HuH-7 (cell line): ENCODE measurements around the gene CDT1.

Experiments used
- DNase-seq: peaks from one replicate; pipeline ENCODE4 v3.0.0; 2011; ENCODE audit warnings: low spot score

The CDT1 gene

DNA sequence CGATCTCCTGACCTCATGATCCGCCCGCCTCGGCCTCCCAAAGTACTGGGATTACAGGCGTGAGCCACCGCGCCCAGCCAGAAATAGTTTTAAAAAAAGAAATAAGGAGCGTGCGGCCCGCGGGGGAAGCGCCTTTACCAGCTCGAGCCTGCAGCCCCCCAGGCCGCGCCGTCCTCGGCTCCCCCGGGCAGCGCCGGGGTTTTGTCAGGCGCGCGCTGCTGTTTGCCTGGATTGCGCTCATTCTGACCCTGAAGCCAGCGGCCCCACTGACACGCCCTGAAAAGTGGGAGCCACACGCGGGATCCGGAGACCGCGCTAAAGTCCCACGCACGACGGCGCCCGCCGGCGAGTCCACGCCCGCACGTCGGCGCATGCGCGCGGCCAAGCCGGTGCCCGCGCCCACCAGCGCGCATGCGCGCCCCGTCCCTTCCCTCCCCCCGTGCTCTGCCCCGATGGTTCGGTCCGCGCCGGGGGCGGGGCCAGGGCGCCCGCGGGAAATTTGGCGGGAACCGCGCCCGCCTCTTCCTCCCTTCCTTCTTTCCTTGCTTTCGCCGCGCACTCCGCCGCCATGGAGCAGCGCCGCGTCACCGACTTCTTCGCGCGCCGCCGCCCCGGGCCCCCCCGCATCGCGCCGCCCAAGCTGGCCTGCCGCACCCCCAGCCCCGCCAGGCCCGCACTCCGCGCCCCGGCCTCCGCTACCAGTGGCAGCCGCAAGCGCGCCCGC is at the start of gene CDT1:
TSS of gene CDT1 (plus strand) at position 526 of the 724 bp plus-strand sequence. CDS start at position 569, 43 bp downstream.
- DNase-seq, result peak; percentile 100

DNA sequence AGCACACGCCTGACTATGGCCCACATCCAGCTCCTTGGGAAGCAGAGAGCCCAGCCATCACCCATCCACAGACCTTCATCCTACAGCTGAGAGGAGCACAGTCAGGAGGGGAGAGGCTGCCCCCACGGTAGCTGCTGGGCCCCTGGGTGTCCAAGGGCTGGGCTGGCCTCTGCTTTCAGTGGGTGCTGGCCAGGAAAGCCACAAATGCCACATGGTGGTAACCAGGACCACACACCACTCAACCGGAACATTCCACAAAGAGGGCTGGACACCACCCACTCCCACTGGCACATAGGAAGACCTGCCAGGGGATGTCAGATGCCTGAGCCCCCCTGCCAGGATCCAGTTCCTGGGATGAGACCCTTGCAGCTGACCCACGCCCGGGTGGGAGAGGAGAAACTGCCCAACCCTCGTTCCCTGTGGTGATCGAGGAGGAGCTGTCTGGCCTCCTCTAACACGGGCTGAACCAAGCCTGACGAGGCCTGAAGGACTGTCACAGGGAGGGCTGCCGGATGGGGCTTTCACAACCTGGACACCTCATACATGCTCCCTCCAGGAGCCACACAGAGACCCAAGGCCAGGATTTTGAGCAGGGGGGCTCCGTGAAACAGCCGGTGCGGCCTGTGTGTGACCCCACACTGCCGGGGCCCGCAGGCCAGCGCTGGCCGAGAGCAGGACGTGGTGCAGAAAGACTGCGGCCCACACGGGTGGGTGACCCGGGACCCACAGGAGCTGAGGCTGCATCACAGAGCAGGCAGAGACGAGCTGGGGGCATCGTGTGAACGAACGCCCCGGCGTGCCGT is 49.3 kb upstream of the CDT1 start:
- DNase-seq, result no peak

DNA sequence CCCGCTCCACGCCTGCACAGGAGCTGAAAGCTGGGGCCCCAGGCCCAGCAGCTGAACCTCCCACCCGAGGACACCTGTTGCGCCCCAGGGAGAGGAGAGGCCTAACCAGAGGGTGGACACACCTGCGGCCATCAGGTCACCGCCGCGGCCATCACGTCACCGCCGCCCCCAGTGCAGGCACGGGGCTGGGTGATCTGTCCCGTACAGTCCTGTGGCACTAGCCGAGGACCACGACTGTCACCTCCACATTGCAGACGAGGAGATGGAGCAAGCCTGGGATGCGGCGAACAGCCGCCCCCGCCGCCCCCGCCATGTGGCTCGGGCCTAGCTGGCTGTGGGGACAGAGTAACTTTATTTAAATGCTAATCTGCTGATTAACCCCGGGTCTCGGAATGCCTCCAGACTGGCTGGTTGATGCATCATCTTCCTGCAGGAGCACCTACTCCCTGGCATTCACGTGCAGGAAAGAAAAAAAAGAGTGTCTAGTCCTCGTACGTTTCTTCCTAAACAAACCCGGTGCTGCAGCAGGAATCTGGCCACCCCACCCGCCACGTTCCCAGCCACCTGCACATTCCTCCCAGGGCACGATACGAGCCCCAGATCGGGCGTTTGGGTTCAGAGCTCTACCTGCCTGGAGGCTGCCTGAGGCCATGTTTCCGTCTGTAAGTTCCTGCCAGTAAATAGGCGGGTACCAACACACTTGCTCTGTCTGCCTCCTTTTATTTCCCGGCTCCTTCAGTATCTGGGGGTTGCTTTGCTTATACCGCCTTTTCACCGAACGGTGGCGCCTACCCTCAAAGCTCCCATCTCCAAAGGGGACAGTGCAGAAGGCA is 48.5 kb upstream of the CDT1 start:
- peak; percentile 92 for DNase-seq

DNA sequence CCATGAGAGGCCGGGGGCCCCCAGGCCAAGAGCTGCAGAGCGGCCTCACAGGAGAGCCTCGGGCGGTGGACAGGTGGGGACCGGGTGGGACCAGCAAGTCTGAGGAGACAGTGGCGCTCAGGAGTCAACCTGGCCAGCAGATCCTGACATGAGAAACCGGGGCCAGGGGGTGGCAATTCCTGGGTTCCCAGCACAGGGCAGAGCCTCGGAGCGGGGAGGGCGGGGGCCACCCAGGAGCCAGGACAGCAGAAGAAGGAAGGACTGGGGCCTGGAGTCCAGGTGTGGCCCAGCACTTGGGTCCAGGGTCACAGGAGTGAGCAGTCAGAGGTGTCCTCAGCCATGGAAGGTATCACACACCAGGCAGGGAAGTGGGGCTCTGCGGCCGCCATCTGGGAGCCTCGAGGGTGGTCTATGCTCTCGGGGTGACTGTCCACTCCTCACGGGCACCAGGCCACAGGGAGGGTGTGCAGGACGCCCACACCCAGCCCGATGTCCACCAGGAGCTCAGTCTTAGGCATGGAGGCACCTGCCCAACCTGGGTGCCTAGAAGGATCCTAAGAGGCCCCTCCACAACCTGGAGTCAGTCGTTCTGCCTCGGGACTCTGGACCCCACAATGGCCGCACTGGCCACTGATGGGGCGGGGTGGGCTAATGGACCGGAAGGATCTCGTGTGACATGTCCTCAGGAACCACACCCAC is 47.7 kb upstream of the CDT1 start:
- DNase-seq, result no peak

DNA sequence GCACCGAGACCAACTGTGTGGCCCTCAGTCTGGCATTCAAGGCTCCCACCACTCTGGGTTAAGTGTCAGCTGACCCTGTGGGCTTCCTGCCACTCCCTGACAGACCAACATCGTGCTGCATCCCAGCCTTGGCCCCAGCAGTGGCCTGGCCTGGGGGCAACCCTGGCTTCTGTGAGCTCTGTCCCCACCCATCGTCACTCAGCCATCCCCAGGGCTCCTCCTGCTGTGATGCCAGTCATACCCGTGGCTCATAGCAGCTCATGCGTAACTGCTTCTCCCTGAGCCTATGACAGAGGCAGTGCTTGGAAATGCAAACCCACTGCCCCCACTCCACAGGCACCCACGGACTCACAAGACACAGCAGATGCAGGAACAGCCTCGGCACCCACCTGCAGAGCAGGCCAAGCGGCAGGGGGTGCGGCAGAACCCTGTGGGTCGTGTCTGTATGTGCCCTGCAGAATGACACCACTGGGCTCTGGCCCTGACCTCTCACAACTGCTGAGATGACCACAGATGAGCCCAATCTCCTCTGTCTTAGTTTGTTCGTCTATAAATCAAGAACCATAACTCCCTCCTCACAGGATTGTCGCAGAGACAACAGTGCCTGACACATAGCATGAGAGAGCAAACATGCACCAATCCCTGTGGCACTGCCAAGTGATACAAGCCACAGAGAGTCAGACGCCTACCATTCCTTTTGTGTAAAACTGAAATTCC is 45.2 kb upstream of the CDT1 start:
- DNase-seq, result no peak

DNA sequence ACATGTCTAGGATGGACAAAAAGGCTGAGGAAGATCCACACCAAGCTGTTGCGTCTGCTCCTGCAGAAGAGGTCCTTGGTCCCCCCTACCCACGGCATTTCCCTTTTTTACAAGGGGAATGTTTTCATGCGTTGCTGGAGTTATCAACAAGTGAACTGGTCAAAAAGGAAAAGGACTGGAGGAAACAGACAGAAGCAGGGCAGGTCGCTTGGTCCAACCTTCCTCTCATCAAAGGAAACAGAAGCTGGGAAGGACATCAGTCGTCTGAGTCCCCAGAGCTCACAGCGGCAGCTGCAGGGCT is 44.7 kb upstream of the CDT1 start:
- no peak for DNase-seq

DNA sequence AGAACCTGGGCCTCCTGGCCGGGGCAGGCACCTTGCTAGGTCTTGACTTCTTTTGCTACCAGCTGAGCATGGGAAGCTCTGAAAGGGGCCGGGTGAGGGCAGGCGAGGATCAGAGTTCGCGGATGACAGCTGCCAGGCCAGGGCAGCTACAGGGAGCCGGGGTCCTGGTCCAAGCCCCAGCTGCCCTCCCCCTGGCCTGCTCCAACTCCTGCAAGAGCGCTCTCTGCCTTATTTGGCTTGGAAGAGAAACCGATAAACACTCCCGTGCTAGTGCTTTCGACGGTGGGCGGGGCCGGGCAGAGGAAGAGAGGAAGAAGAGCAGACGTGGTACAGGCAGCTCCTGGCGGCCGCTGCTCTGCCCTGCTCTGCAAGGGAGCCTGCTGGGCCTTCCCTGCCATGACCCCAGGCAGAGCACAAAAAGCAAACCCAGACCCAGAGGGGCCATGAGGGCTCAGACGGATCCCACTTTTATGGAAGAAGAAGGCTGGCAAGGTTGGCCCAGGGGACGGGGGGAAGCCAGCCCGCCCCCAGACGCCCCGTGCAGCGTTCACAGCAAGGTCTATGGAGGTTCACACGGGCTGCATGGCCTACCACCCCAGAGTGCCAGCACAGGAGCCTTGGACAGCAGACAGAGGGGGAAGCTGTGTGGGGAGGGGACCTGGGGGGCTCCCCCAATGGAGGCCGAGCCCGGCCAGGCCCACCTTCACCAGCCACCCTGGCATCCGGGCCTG is 44.2 kb upstream of the CDT1 start:
- no peak for DNase-seq

DNA sequence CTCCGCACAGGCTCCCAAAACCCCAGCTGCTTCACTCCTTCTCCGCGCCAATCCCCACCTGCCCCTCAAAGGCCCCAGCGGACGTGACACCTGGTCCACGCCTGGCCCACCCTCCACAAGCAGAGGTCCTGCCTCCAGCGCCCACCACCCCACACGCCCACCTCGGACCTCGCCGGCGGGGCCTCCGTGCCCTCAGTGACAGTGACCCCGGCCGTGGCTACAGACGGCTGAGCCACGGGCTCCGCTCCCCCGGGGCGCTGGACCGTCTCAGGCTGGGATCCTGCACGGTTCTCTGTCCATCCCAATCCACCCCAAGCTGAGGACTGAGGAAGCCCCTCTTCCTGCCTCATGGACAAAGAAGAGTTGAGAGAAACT is 43.6 kb upstream of the CDT1 start:
- no peak for DNase-seq

DNA sequence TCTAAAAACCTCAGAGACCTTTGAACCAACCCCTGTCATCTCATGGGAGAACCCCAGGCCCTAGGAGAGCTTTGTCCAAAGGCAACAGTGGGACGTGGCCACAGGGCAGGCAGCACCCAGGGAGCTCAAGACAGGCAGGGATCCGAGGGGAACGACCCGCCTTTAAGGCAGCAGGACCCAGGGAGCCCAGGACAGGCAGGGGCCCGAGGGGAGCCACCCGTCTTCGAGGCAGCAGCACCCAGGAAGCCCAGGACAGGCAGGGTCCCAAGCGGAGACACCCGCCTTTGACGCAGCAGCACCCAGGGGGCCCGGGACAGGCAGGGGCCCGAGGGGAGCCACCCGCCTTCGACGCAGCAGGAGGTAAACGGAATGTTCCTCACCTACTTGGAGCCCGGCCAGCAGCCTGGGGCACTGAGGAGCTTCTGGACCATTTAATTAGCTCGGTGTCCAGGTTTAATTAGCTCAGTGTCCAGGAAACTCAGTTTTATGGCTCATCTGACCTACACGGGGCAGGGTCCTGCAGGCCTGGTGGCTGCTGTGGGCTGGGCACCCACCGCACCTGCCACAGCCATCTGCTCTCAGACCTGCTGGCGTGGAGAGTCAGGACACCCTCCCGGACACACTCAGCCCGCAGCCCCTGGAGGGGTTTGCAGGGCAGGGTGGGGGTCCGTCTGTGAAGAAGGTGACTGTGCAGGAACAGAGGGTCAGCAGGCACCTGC is 43.0 kb upstream of the CDT1 start:
- DNase-seq, result no peak

DNA sequence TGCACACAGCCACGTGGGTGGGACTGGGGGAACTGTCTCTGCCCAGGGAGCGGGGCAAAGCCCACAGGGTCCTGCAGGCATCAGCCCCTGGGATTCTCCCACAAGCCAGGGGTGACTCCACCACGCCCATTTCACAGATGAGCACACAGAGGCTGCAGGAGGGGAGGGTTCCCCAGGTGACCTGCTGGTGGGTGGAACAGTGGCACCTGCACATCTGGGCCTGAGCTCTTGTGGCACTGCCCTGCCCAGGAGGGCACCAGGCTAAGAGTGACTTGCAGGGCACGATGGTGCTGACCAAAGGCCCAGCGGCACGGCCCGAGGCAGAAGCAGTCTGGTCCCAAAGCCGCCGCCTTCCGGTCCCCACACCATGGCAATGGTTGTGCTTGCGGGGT is 42.5 kb upstream of the CDT1 start:
- DNase-seq, result no peak

DNA sequence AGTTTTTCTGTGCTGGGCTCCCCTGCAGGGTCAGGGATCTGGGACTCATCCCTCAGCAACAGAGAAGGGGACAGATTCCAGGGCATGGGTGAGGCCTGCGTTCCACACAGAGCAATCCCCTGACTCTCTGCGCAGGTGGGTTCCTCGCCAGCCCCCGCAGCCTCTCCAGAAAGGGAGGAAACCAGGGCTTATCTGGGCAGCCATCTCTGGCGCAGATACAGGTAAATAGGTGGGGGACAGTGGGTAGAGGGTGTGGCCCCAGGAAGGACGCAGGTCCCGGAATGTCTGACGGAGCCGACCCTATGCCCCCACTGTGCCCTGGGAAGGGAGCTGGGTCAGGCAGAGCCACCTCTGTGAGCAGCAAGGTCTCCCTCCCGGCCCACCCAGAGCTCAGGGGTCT is 41.8 kb upstream of the CDT1 start:
- no peak for DNase-seq

DNA sequence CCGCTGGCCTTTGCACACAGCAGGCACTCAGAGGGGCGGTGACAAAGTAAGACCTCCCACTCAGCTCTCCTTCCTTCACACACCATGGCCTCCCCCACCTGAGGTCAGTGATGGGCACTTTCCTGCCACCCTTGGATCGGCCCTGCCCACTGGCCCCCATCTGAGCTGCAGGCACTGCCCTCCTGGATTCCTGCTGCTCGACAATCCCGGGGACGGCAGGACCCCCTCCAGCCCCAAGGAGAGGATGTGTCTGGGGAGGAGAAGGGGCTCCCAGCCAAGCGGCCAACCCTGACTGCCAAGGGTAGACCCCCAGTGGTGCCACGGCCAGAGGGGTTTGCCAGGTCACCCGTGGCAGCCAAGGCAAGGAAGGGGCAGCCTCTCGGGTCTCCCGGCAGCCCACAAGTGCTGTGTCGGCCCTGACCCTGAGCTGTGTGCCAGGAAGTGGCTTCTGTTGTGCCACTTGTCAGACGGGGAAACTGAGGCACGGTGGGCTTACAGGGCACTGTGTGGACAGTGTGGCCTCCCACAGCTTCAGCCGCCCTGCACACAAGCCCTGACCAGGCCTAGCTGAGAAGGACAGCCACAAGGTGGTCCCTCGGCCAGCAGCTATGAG is 41.2 kb upstream of the CDT1 start:
- DNase-seq, result no peak

DNA sequence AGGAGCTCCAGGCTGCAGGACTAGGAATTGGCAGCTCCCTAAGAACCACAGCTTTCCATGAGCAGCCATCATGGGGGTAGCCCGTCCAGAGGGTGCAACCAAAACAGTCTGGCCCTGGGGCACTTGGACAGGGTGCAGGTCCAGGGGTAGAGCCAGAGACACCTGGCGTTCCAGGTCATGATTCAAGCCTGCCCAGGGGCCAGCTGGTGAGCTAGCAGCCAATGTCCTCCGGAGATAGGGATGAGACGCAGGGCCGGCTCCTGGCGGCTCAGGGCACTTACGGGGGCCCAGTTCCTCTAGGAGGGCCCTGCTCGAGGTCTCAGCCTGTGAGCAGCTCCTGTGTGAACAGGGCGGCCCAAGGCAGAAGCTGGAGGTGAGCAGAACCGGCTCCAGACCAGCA is 40.6 kb upstream of the CDT1 start:
- DNase-seq, result no peak

DNA sequence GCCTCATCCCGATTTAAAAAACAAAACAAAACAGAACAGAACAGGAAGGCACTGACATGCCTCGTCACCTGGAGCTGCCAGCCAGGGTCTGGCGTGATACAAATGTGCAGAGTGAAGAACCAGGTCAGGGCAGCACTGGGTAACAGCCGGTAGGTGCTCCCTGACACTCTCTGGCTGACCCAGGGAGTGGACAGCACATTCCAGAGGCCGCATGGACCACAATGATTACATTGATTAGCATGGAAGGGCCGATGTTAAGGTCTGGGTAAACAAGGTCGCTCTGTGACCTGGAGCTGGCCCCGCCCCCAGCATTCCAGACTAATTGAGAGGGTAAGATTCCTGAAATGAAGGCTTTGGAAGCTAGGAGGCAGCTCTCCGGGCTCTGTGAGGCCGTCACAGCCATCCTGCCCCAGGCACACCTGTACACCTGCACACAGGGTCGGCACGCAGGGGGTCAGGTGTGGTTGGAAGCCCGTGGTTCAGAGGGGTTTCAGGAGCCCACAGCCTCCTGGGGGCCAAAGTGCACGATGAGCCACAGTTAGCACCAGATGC is 40.0 kb upstream of the CDT1 start:
- DNase-seq, result peak; percentile 99

DNA sequence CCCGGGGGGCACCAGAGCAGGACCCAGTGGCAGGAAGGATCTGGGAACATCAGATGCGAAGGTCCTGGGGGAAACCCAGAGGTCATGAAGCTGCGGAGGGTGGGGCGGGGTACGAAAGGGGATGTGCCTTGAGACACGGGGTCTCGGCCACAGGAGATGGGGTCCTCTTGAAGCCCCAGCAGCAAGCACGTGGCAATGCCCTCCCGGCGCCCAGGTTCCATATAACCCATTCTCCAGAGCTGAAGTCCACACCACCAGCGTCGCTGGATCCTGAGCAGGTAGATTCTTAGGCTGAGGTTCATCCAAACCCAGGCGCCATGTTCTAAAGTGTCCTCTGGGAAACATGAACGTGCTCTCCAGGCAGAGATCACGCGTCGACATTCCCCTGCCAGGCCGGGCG is 39.5 kb upstream of the CDT1 start:
- DNase-seq, result no peak

DNA sequence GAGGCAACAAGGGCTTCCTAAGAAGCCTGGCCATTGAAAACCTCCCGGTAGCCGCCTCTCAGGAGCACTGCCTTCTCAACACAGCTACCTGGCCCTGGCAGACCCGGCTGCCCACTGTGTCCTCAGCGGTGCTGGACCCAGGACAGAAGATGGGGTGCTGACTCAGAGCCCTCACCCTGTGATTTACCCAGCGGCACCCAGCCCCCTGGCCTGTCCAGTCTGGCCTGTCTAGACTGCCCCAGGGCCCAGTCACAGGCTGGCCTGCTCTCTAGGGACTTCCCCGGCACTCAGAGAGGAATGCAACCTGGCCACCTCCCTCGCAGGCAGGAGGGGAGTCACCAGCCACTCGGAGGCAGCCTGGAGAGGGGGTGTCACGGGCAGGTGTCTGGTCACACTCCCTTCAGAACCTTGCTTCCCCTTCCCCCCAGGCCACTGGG is 38.7 kb upstream of the CDT1 start:
- peak; percentile 79 for DNase-seq

DNA sequence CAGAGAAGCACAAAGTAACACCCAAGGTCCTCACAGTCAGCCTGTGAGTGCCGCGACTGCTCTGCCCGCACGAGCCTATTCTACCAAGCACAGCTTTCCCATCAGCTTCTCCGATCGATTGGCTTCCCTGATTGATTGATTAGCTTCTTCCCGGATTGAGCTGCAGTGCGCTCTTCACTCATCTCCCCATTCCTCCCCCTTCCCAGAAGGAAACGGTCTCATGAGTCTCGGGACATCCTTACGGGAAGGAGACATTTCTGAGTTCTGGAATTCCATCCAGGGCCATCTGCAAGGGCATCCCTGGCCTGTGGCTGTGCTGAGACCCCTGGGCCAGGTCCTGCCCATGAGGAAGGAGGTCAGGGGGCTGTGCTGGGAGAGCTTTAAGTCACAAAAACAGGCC is 36.6 kb upstream of the CDT1 start:
- DNase-seq, result no peak

DNA sequence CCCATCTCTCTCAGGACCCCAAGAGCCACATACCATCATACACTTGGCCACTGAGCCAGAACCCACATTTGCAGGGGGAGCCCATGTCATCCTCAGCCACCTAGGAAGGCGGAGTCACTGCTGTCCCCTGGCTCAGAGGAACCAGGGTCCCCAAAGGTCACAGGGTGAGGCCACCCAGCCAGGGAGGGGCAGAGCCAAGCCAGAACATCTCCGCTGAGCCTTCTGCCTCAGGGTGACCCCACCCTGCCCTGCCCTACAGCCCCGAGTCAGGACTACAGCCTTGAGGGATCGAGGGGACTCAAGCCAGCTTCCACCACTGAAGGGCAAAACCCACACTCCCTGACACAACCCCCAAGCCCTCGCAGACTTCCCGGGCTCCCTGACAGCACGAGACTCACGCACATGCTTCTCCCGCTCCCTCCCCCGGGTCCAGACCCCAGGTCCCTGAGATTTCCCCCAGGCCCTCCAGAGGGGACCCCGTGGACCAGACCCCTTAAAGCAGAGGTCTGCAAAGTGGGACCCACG is 36.0 kb upstream of the CDT1 start:
- no peak for DNase-seq

DNA sequence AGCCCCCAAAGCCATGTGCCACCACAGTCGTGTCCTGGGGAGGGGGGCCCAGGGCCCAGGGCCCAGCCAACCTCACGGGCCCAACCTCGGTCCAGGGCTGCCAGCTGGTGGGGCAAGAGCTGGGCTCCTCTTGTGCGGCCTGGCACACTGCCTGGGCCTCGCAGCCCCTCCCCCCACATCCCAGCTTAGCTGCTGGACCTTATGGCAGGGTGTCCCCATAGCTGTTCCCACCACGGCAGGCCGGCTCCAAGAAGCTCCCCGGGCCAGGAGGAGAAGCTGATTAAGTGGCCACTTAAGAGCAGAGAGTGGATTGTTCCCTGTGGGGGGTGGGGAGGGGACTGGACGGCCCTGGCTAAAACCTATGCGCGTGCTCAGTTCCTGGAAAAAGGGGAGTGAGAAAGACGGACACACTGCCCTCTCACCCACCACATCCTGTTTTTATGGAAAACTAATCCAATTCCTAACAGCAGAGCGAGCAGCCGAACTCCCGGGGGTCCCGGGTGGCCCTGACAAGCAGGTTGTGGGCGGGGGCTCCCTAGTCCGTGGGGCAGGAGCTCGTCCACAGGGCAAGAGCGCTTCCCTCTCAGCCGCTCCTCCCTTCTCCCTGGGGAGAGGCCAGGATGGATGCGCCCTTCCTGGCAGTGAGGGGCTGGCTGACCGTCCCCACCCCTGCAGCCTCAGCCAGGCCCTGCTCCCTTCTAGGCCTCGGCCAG is 35.4 kb upstream of the CDT1 start:
- DNase-seq, result no peak
